Neural cell (in vitro differentiated cells): ENCODE data around the gene C17orf100. TPM values are rescaled to one million over a fixed set of nuclear protein-coding genes. Genes with fewer than 3 reads are reported as not detected.

Experiments used
- H2AFZ ChIP-seq: fragments of 200-600, 300-800 bp; sonication (generic), shearing (Covaris generic); 2 replicates; pipeline ENCODE4 v1.6.0; 2014; ENCODE audit warnings: low read depth, mild to moderate bottlenecking, antibody characterized with exemption, low read length, moderate library complexity
- H3F3A ChIP-seq: fragments of 200-600 bp; shearing (Covaris generic); 2 replicates; pipeline ENCODE4 v1.6.1; 2016; ENCODE audit warnings: mild to moderate bottlenecking, moderate library complexity, mixed read lengths, antibody characterized with exemption, low read length; ENCODE audit not compliant: insufficient read depth, poor library complexity, severe bottlenecking
- H3K27ac ChIP-seq: fragments of 200-600, 300-800 bp; sonication (generic), shearing (Covaris generic); 2 replicates; pipeline ENCODE4 v1.5.1; 2014; ENCODE audit warnings: mild to moderate bottlenecking, low read length, moderate library complexity
- H3K27me3 ChIP-seq: fragments of 300-800, 200-600 bp; sonication (generic), shearing (Covaris generic); 2 replicates; pipeline ENCODE4 v1.6.0; 2014; ENCODE audit warnings: mild to moderate bottlenecking, low read depth, low read length, moderate library complexity; ENCODE audit not compliant: insufficient read depth
- H3K36me3 ChIP-seq: fragments of 300-800, 200-600 bp; sonication (generic), shearing (Covaris generic); 2 replicates; pipeline ENCODE4 v1.5.1; 2014; ENCODE audit warnings: mild to moderate bottlenecking, antibody characterized with exemption, low read length, moderate library complexity; ENCODE audit not compliant: insufficient read depth
- H3K4me2 ChIP-seq: fragments of 300-800, 200-600 bp; sonication (generic), shearing (Covaris generic); 2 replicates; pipeline ENCODE4 v1.6.0; 2014; ENCODE audit warnings: mild to moderate bottlenecking, low read length
- H3K4me3 ChIP-seq: fragments of 300-800, 200-600 bp; sonication (generic), shearing (Covaris generic); 2 replicates; pipeline ENCODE4 v1.5.1; 2014; ENCODE audit warnings: mild to moderate bottlenecking, low read length, moderate library complexity
- H3K79me2 ChIP-seq: fragments of 200-600 bp; shearing (Covaris generic); replicated peaks from 2 replicates; pipeline ENCODE4 v1.6.0; 2014; ENCODE audit warnings: mild to moderate bottlenecking, low read length, moderate library complexity; ENCODE audit not compliant: insufficient read depth
- H3K9ac ChIP-seq: fragments of 300-800, 200-600 bp; sonication (generic), shearing (Covaris generic); 2 replicates; pipeline ENCODE4 v1.6.1; 2016; ENCODE audit warnings: mild to moderate bottlenecking, low read length, mixed read lengths
- H3K9me2 ChIP-seq: fragments of 200-600 bp; shearing (Covaris generic); 2 replicates; pipeline ENCODE4 v1.6.1; 2016; ENCODE audit warnings: mild to moderate bottlenecking, low read length, mixed read lengths; ENCODE audit not compliant: insufficient read depth
- H3K9me3 ChIP-seq: fragments of 200-600, 300-800 bp; sonication (generic), shearing (Covaris generic); 2 replicates; pipeline ENCODE4 v1.6.1; 2016; ENCODE audit warnings: mild to moderate bottlenecking, mixed run types, low read length, moderate library complexity, mixed read lengths
- H4K20me1 ChIP-seq: fragments of 200-600 bp; shearing (Covaris generic); 2 replicates; pipeline ENCODE4 v1.6.1; 2016; ENCODE audit warnings: mild to moderate bottlenecking, mixed run types; ENCODE audit not compliant: insufficient read depth
- CTCF ChIP-seq: fragments of 450-650 bp; IDR thresholded peaks from 2 replicates; pipeline ENCODE4 v1.5.1; 2014; ENCODE audit warnings: antibody characterized with exemption, mild to moderate bottlenecking, moderate library complexity; ENCODE audit not compliant: poor library complexity, severe bottlenecking
- EP300 ChIP-seq: fragments of 450-650 bp; conservative IDR thresholded peaks from 2 replicates; pipeline ENCODE4 v1.6.1; 2014; ENCODE audit warnings: antibody characterized with exemption, mild to moderate bottlenecking, moderate library complexity; ENCODE audit not compliant: poor library complexity, severe bottlenecking
- EZH2 ChIP-seq: fragments of 200-600, 300-800 bp; shearing (Covaris generic), sonication (generic); IDR thresholded peaks from 2 replicates; pipeline ENCODE4 v1.6.1; 2014; ENCODE audit warnings: antibody characterized with exemption, low read length, borderline replicate concordance, mild to moderate bottlenecking; ENCODE audit not compliant: insufficient read depth, poor library complexity, severe bottlenecking
- MXI1 ChIP-seq: fragments of 450-650 bp; conservative IDR thresholded peaks from 2 replicates; pipeline ENCODE4 v1.6.1; 2014; ENCODE audit warnings: antibody characterized with exemption, mild to moderate bottlenecking; ENCODE audit not compliant: poor library complexity, severe bottlenecking
- POLR2AphosphoS5 ChIP-seq: IDR thresholded peaks from 2 replicates; pipeline ENCODE4 v1.6.1; 2012
- RAD21 ChIP-seq: fragments of 450-650 bp; conservative IDR thresholded peaks from 2 replicates; pipeline ENCODE4 v1.6.1; 2014; ENCODE audit warnings: antibody characterized with exemption, mild to moderate bottlenecking, moderate library complexity
- SMC3 ChIP-seq: fragments of 450-650 bp; conservative IDR thresholded peaks from 2 replicates; pipeline ENCODE4 v1.6.1; 2014; ENCODE audit warnings: antibody characterized with exemption, mild to moderate bottlenecking, moderate library complexity; ENCODE audit not compliant: poor library complexity
- TAF1 ChIP-seq: IDR thresholded peaks from 2 replicates; pipeline ENCODE4 v1.6.1; 2012; ENCODE audit warnings: low read depth
- polyA plus RNA-seq: library from polyadenylated mRNA; depleted of rRNA; stranded (reverse); fragments of >200 nt; gene quantifications from 2 replicates; pipeline ENCODE4 v1.2.3, GENCODE V29; 2014
- TF ChIP-seq, protein P1 (sequence below): IDR thresholded peaks from 2 replicates; pipeline ENCODE4 v1.6.1; 2012; ENCODE audit warnings: borderline replicate concordance

The C17orf100 gene
- polyA plus RNA-seq, 1 donor from 2014 or later = 10.3 TPM

- Histone ChIP-seq H3K9me3 (no peaks in the 10 kb centered on the region), H3K9ac (no peak overlapping the region), H3K9me2 (no peaks in the 10 kb centered on the region), H3K36me3 (peaks cover 13% of the 10 kb centered on the region), H3K27me3 (no peaks in the 10 kb centered on the region), H2AFZ (no peak overlapping the region), H3K4me3 (no peak overlapping the region), H3K79me2 (peaks cover 24% of the 10 kb centered on the region), H3K27ac (no peak overlapping the region), H3K4me2 (no peak overlapping the region), H4K20me1 (no peaks in the 10 kb centered on the region), H3F3A (peaks cover 4% of the 10 kb centered on the region)
- TF ChIP-seq, protein P1, sequence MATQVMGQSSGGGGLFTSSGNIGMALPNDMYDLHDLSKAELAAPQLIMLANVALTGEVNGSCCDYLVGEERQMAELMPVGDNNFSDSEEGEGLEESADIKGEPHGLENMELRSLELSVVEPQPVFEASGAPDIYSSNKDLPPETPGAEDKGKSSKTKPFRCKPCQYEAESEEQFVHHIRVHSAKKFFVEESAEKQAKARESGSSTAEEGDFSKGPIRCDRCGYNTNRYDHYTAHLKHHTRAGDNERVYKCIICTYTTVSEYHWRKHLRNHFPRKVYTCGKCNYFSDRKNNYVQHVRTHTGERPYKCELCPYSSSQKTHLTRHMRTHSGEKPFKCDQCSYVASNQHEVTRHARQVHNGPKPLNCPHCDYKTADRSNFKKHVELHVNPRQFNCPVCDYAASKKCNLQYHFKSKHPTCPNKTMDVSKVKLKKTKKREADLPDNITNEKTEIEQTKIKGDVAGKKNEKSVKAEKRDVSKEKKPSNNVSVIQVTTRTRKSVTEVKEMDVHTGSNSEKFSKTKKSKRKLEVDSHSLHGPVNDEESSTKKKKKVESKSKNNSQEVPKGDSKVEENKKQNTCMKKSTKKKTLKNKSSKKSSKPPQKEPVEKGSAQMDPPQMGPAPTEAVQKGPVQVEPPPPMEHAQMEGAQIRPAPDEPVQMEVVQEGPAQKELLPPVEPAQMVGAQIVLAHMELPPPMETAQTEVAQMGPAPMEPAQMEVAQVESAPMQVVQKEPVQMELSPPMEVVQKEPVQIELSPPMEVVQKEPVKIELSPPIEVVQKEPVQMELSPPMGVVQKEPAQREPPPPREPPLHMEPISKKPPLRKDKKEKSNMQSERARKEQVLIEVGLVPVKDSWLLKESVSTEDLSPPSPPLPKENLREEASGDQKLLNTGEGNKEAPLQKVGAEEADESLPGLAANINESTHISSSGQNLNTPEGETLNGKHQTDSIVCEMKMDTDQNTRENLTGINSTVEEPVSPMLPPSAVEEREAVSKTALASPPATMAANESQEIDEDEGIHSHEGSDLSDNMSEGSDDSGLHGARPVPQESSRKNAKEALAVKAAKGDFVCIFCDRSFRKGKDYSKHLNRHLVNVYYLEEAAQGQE = no peak
- TF ChIP-seq POLR2AphosphoS5 = no peak
- no peak for TF ChIP-seq EZH2
- TF ChIP-seq RAD21 = no peak
- no peak for TF ChIP-seq SMC3
- no peak for TF ChIP-seq EP300
- no peak for TF ChIP-seq TAF1
- no peak for TF ChIP-seq CTCF
- no peak for TF ChIP-seq MXI1
Measured at GRCh38 chr17:6636616-6637457, 14.7 kb upstream of the C17orf100 start.

DNA sequence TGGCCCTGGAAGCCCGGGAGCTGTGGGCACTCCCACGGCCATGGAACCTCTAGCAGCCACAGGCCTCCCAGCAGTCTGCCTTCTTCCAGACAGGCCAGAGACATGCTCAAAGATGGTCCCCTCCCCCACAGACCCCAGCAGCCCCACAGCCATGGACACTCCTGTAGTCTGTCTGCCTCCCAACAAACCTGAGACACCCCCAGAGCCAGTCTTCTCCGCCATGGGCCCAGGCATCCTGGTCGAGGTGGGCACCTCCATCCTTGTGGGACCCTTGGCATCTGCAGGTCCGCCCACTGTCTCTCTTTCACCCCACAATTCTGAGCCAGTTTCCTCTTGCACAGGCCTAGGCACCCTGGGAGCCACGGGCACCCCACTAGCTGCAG, 14.1 kb upstream of the C17orf100 start:
- H3K27ac ChIP-seq = no peak overlapping the region
- TF ChIP-seq TAF1 (no peak), POLR2AphosphoS5 (no peak), EZH2 (no peak)
- peaks cover 13% of the 10 kb centered on the region for H3K36me3 ChIP-seq
- H2AFZ ChIP-seq = no peak overlapping the region
- H3K79me2 ChIP-seq = peaks cover 30% of the 10 kb centered on the region
- H3K9me3 ChIP-seq = no peaks in the 10 kb centered on the region
- peaks cover 4% of the 10 kb centered on the region for H3F3A ChIP-seq
- H4K20me1 ChIP-seq = no peaks in the 10 kb centered on the region
- no peaks in the 10 kb centered on the region for H3K9me2 ChIP-seq
- H3K4me3 ChIP-seq = no peak overlapping the region
- H3K27me3 ChIP-seq = no peaks in the 10 kb centered on the region
- no peak overlapping the region for H3K9ac ChIP-seq
- no peak overlapping the region for H3K4me2 ChIP-seq
